Motor neuron (in vitro differentiated cells): Measurements from ENCODE around the gene PODN. TPM values are rescaled to one million over a fixed set of nuclear protein-coding genes. Genes with fewer than 3 reads are reported as not detected.

Experiments used
- ATAC-seq, 8 experiments: fragments of 200-7000 bp; cut with Tn5 transposase; replicated peaks in 6 of 8; 2 replicates each; pipeline ENCODE4 v1.8.0; 2021; ENCODE audit warnings: mild to moderate bottlenecking in 8 of 8, moderate library complexity in 8 of 8
- H3K27ac ChIP-seq, 2 donors: fragments of 250-450 bp; sonication (Bioruptor Pico); 2 replicates each; pipeline ENCODE4 v1.9.0; 2021; ENCODE audit warnings: antibody characterized with exemption in 2 of 2, mild to moderate bottlenecking in 2 of 2, moderate library complexity in 1 of 2
- H3K4me1 ChIP-seq, 2 donors: fragments of 250-450 bp; sonication (Bioruptor Pico); replicated peaks in 1 of 2; 2 replicates each; pipeline ENCODE4 v1.6.1; 2021; ENCODE audit warnings: antibody characterized with exemption in 2 of 2, mild to moderate bottlenecking in 2 of 2, moderate library complexity in 1 of 2
- H3K4me3 ChIP-seq, 5 donors: fragments of 250-450 bp; sonication (Bioruptor Pico); 2 replicates each; pipeline ENCODE4 v1.9.0; 2021; ENCODE audit warnings: antibody characterized with exemption in 5 of 5, mild to moderate bottlenecking in 5 of 5, moderate library complexity in 4 of 5
- WGBS, 10 experiments: fragments of 450-650 bp; shearing (Covaris generic); methylation state at CpG; one replicate each; pipeline ENCODE4 v1.0.0; 2022; 5-methylcytosine and 5-hydroxymethylcytosine counted together
- in situ Hi-C, 9 experiments: fragments of 400-800 bp; cut with MboI; loops; one replicate each; pipeline ENCODE4 v1.15.0; 2021; ENCODE audit warnings: low sequenced_read_pairs in 9 of 9, low pct_unique_long_range_greater_than_20kb in 2 of 9; ENCODE audit not compliant: unreplicated experiment in 9 of 9
- total RNA-seq, 8 experiments: library from RNA; unstranded; fragments of 300-600 nt; gene quantifications; 2 replicates each; pipeline versions ENCODE4 v1.2.3 to v1.2.4, GENCODE V29; 2022

The PODN gene
- total RNA-seq, 8 experiments from 2014 or later = 0.05 to 37.9 (median 1.2) TPM

GRCh38 chr1:53078333-53079101 lies 16.5 kb downstream of the PODN start:
- 77 to 100% (median 92%) methylated on average over 5 to 38 of the region's 46 CpGs; no CpG with 5 or more reads in 4 of the 10 experiments for WGBS, 10 experiments
- no peak for ATAC-seq
- H3K4me1 ChIP-seq = peaks cover 6 to 8% of the 10 kb centered on the region in 2 donors
- H3K4me3 ChIP-seq = no peak overlapping the region
- H3K27ac ChIP-seq = no peak overlapping the region
- in situ Hi-C loops = no loop called here

- WGBS, 10 experiments = 0 to 100% (median 87%) methylated on average over 1 to 3 of the region's 4 CpGs; no CpG with 5 or more reads in 5 of the 10 experiments
- H3K4me1 ChIP-seq = peaks cover 0 to 2% of the 10 kb centered on the region in 2 donors
- no peak overlapping the region for H3K4me3 ChIP-seq
- in situ Hi-C loops = no loop called here
- no peak for ATAC-seq
- H3K27ac ChIP-seq = no peak overlapping the region
These were observed 17.2 kb downstream of the PODN start for GRCh38 chr1:53079251-53079650.

- no peak overlapping the region for H3K27ac ChIP-seq
- in situ Hi-C loops = no loop called here
- 0 to 100% methylated on average over 1 of the region's 3 CpGs; no CpG with 5 or more reads in 8 of the 10 experiments for WGBS, 10 experiments
- ATAC-seq = no peak
- H3K4me1 ChIP-seq = no peaks in the 10 kb centered on the region
- H3K4me3 ChIP-seq = no peak overlapping the region
These were observed 18.0 kb downstream of the PODN start for GRCh38 chr1:53080041-53080440.

GRCh38 chr1:53080769-53081168 lies 18.8 kb downstream of the PODN start:
- ATAC-seq = no peak
- Histone ChIP-seq H3K4me1 (peaks cover 0 to 3% of the 10 kb centered on the region in 2 donors), H3K27ac (no peak overlapping the region), H3K4me3 (no peak overlapping the region)
- WGBS, 10 experiments = 60 to 97% (median 82%) methylated on average over 2 to 10 of the region's 15 CpGs; no CpG with 5 or more reads in 5 of the 10 experiments
- in situ Hi-C loops = no loop called here

- in situ Hi-C loops = no loop called here
- no peak for ATAC-seq
- WGBS, 10 experiments = 60 to 87% (median 85%) methylated on average over 1 to 11 of the region's 14 CpGs; no CpG with 5 or more reads in 6 of the 10 experiments
- H3K27ac ChIP-seq = no peak overlapping the region
- H3K4me1 ChIP-seq = peaks cover 0 to 3% of the 10 kb centered on the region in 2 donors
- no peak overlapping the region for H3K4me3 ChIP-seq
These were observed 19.5 kb downstream of the PODN start for GRCh38 chr1:53081384-53082066.

- ATAC-seq = peak in 1 of 8 experiments; percentile 2
- Histone ChIP-seq H3K4me1 (peaks cover 0 to 3% of the 10 kb centered on the region in 2 donors), H3K27ac (no peak overlapping the region), H3K4me3 (no peak overlapping the region)
- 90 to 100% (median 95%) methylated on average over 2 to 12 of the region's 13 CpGs; no CpG with 5 or more reads in 5 of the 10 experiments for WGBS, 10 experiments
- in situ Hi-C loops = no loop called here
These were observed 20.9 kb downstream of the PODN start for GRCh38 chr1:53082826-53083455.

- in situ Hi-C loops = no loop called here
- WGBS, 10 experiments = 82 to 100% (median 93%) methylated on average over 1 to 7 of the region's 17 CpGs; no CpG with 5 or more reads in 6 of the 10 experiments
- Histone ChIP-seq H3K4me3 (no peak overlapping the region), H3K27ac (no peak overlapping the region), H3K4me1 (peaks cover 0 to 3% of the 10 kb centered on the region in 2 donors)
- ATAC-seq = peak in 2 of 8 experiments; percentile 2 to 9
These were observed 21.9 kb downstream of the PODN start for GRCh38 chr1:53083636-53084588.

GRCh38 chr1:53084589-53084971 lies 22.6 kb downstream of the PODN start:
- peak in 6 of 8 experiments; percentile 10 to 56 (median 20) for ATAC-seq
- Histone ChIP-seq H3K4me3 (no peak overlapping the region), H3K4me1 (peaks cover 3 to 5% of the 10 kb centered on the region in 2 donors), H3K27ac (no peak overlapping the region)
- WGBS, 10 experiments = 0 to 100% (median 60%) methylated on average over 1 to 5 of the region's 8 CpGs; no CpG with 5 or more reads in 5 of the 10 experiments
- in situ Hi-C loops = no loop called here

GRCh38 chr1:53085405-53085804 lies 23.4 kb downstream of the PODN start:
- in situ Hi-C loops = no loop called here
- WGBS, 10 experiments = 82 to 100% (median 92%) methylated on average over 2 to 6 of the region's 8 CpGs; no CpG with 5 or more reads in 6 of the 10 experiments
- ATAC-seq = no peak

GRCh38 chr1:53086491-53087070 lies 24.6 kb downstream of the PODN start:
- no peak overlapping the region for H3K27ac ChIP-seq
- in situ Hi-C loops = no loop called here
- H3K4me1 ChIP-seq = peaks cover 11 to 12% of the 10 kb centered on the region in 2 donors
- 50 to 100% (median 80%) methylated on average over 1 to 4 of the region's 4 CpGs; no CpG with 5 or more reads in 5 of the 10 experiments for WGBS, 10 experiments
- H3K4me3 ChIP-seq = no peak overlapping the region
- ATAC-seq = peak in 7 of 8 experiments; percentile 8 to 43 (median 22)

More at GRCh38 chr1:53085405-53085804, 23.4 kb downstream of the PODN start:
- Histone ChIP-seq H3K4me1 (peaks cover 10 to 12% of the 10 kb centered on the region in 2 donors), H3K4me3 (no peak overlapping the region), H3K27ac (no peak overlapping the region)

GRCh38 chr1:53087332-53088285 lies 25.6 kb downstream of the PODN start:
- no peak overlapping the region for H3K4me3 ChIP-seq
- ATAC-seq = peak in 3 of 8 experiments; percentile 8 to 74 (median 52)
- in situ Hi-C loops = no loop called here
- H3K27ac ChIP-seq = no peak overlapping the region
- peaks cover 11 to 12% of the 10 kb centered on the region in 2 donors for H3K4me1 ChIP-seq
- WGBS, 10 experiments = 57 to 100% (median 85%) methylated on average over 1 to 19 of the region's 27 CpGs; no CpG with 5 or more reads in 5 of the 10 experiments
